ENCODE data around the gene TIGD1. TPM values are rescaled to one million over a fixed set of nuclear protein-coding genes. Genes with fewer than 3 reads are reported as not detected.
A peak's percentile ranks its signal among the peaks of the same experiment; 100 is the strongest.

Gene TIGD1
- polyA plus RNA-seq: 0.67 to 2.3 TPM (median 1.7 TPM) in 3 replicates
- 1.8 TPM for polyA plus RNA-seq (2011; ENCODE audit: low read depth)
- 0.42 and 0.52 TPM in 2 replicates for polyA plus RNA-seq (2011; cell fraction: cytosol; rRNA removed)
- 6.2 and 7.8 TPM in 2 replicates for polyA plus RNA-seq (2011; cell fraction: nucleus; rRNA removed)
- polyA plus RNA-seq (2012; ENCODE audit: low replicate concordance): 0.38 and 1.7 TPM in 2 replicates
- polyA minus RNA-seq: 0.43 to 2.7 TPM (median 1.6 TPM) in 3 replicates
- polyA minus RNA-seq (2011; cell fraction: cytosol; rRNA and poly(A)+ RNA removed): not detected
- polyA minus RNA-seq (2011; cell fraction: nucleus; rRNA and poly(A)+ RNA removed): 2.8 and 3.8 TPM in 2 replicates

- dilution Hi-C loops (cut with MboI; ENCODE audit: extremely low pct_ligation_motif_present, low sequenced_read_pairs): no loop called here
- H2AFZ ChIP-seq (ENCODE audit: control insufficient read depth, low read length): peak within 1 kb of the TSS; percentile 91
- DNase-seq (ENCODE audit: low read depth, low spot score) (peak; percentile 53), FAIRE-seq (peak; percentile 69)
- peak within 1 kb of the TSS; percentile 97 for H3K9ac ChIP-seq (ENCODE audit: control insufficient read depth, extremely low read depth, insufficient read depth, low read length)
- peak within 1 kb of the TSS; percentile 82 to 93 (median 93) for H3K4me3 ChIP-seq (ENCODE audit: control insufficient read depth in 2 of 3, extremely low read depth in 1 of 3, insufficient read depth in 2 of 3, low read depth in 1 of 3, low read length in 3 of 3)
- H3K9me3 ChIP-seq (ENCODE audit: control insufficient read depth, low read depth, low read length): no peaks in the 10 kb centered on the region
- TF ChIP-seq CTCF (optimal IDR thresholded peaks at IDR 0.05 in 1 of 3, IDR thresholded peaks at IDR 0.05 in 1 of 3, conservative IDR thresholded peaks at IDR 0.05 in 1 of 3; ENCODE audit: extremely low read depth in 1 of 3, insufficient read depth in 2 of 3, low read length in 3 of 3) (peak in 2 of 3 experiments; percentile 32 to 33), EZH2 (IDR thresholded peaks at IDR 0.05; ENCODE audit: low read length) (no peak)
- peaks cover 71% of the 10 kb centered on the region for H3K79me2 ChIP-seq (ENCODE audit: control insufficient read depth, insufficient read depth, low read length)
- peaks cover 3% of the 10 kb centered on the region for H4K20me1 ChIP-seq (ENCODE audit: control insufficient read depth, extremely low read depth, insufficient read depth, low read length)
- H3K4me2 ChIP-seq (ENCODE audit: control insufficient read depth, extremely low read depth, insufficient read depth, low read depth, low read length): peak within 1 kb of the TSS; percentile 95
- peaks cover 2% of the 10 kb centered on the region for H3K9me1 ChIP-seq (ENCODE audit: control insufficient read depth, extremely low read depth, insufficient read depth, low read length)
- peaks cover 10% of the 10 kb centered on the region for H3K4me1 ChIP-seq (ENCODE audit: control insufficient read depth, extremely low read depth, insufficient read depth, low read length)
- H3K27me3 ChIP-seq (ENCODE audit: control insufficient read depth, extremely low read depth, insufficient read depth, low read length): no peaks in the 10 kb centered on the region
- peak within 1 kb of the TSS; percentile 92 for H3K27ac ChIP-seq (ENCODE audit: control insufficient read depth, insufficient read depth, low read length)
- H3K36me3 ChIP-seq (ENCODE audit: control insufficient read depth in 2 of 2, extremely low read depth in 1 of 2, insufficient read depth in 2 of 2, low read length in 2 of 2): peaks cover 10% of the 10 kb centered on the region in 2 experiments
Measured at GRCh38 chr2:232550354-232551249, at the start of gene TIGD1, which contains the start of gene EIF4E2. TSS of gene TIGD1 (minus strand) at chr2:232550557. CDS start at chr2:232549882, 675 bp downstream. TSS of gene EIF4E2 (plus strand) at chr2:232550689. CDS start at chr2:232550725, 36 bp downstream.

- no peak overlapping the region for H3K4me3 ChIP-seq (ENCODE audit: control insufficient read depth in 2 of 3, extremely low read depth in 1 of 3, insufficient read depth in 2 of 3, low read depth in 1 of 3, low read length in 3 of 3)
- TF ChIP-seq EZH2 (IDR thresholded peaks at IDR 0.05; ENCODE audit: low read length) (no peak), CTCF (optimal IDR thresholded peaks at IDR 0.05 in 1 of 3, IDR thresholded peaks at IDR 0.05 in 1 of 3, conservative IDR thresholded peaks at IDR 0.05 in 1 of 3; ENCODE audit: extremely low read depth in 1 of 3, insufficient read depth in 2 of 3, low read length in 3 of 3) (no peak)
- dilution Hi-C loops (cut with MboI; ENCODE audit: extremely low pct_ligation_motif_present, low sequenced_read_pairs): no loop called here
- H3K4me2 ChIP-seq (ENCODE audit: control insufficient read depth, extremely low read depth, insufficient read depth, low read depth, low read length): no peak overlapping the region
- no peaks in the 10 kb centered on the region for H3K9me1 ChIP-seq (ENCODE audit: control insufficient read depth, extremely low read depth, insufficient read depth, low read length)
- no peaks in the 10 kb centered on the region for H3K9me3 ChIP-seq (ENCODE audit: control insufficient read depth, low read depth, low read length)
- H3K4me1 ChIP-seq (ENCODE audit: control insufficient read depth, extremely low read depth, insufficient read depth, low read length): peaks cover 3% of the 10 kb centered on the region
- H3K27me3 ChIP-seq (ENCODE audit: control insufficient read depth, extremely low read depth, insufficient read depth, low read length): no peaks in the 10 kb centered on the region
- H4K20me1 ChIP-seq (ENCODE audit: control insufficient read depth, extremely low read depth, insufficient read depth, low read length): no peaks in the 10 kb centered on the region
- no peaks in the 10 kb centered on the region for H3K36me3 ChIP-seq (ENCODE audit: control insufficient read depth in 2 of 2, extremely low read depth in 1 of 2, insufficient read depth in 2 of 2, low read length in 2 of 2)
- no peak overlapping the region for H3K27ac ChIP-seq (ENCODE audit: control insufficient read depth, insufficient read depth, low read length)
- no peaks in the 10 kb centered on the region for H3K79me2 ChIP-seq (ENCODE audit: control insufficient read depth, insufficient read depth, low read length)
- FAIRE-seq (no peak), DNase-seq (ENCODE audit: low read depth, low spot score) (no peak)
- no peak overlapping the region for H2AFZ ChIP-seq (ENCODE audit: control insufficient read depth, low read length)
- no peak overlapping the region for H3K9ac ChIP-seq (ENCODE audit: control insufficient read depth, extremely low read depth, insufficient read depth, low read length)
Measured at GRCh38 chr2:232598293-232598692, 47.9 kb upstream of the TIGD1 start.

Data from keratinocyte (primary cell).